PFSK-1 (cell line): ENCODE results near the gene RAB3IL1.

Experiments
- FOXP2 ChIP-seq: optimal IDR thresholded peaks from 2 replicates; pipeline ENCODE3; 2011; ENCODE audit warnings: borderline replicate concordance, control low read depth, inconsistent platforms; ENCODE audit not compliant: insufficient read depth; ENCODE audit errors: extremely low read length, extremely low read depth
- POLR2AphosphoS5 ChIP-seq: IDR thresholded peaks from 2 replicates; pipeline ENCODE4 v1.6.1; 2012; ENCODE audit warnings: low read depth, mild to moderate bottlenecking, control low read depth, low read length, moderate library complexity
- REST ChIP-seq, 2 experiments: IDR thresholded peaks; 2 replicates each; pipeline versions ENCODE4 v1.6.1 to v1.8.0; 2011 to 2012; ENCODE audit warnings: low read depth in 2 of 2, low read length in 2 of 2, control low read depth in 1 of 2, inconsistent platforms in 1 of 2, mild to moderate bottlenecking in 1 of 2, moderate library complexity in 1 of 2; ENCODE audit not compliant: insufficient read depth in 1 of 2
- SIN3A ChIP-seq: IDR thresholded peaks from 2 replicates; pipeline ENCODE4 v1.6.1; 2012; ENCODE audit warnings: mild to moderate bottlenecking, low read length, moderate library complexity, borderline replicate concordance; ENCODE audit not compliant: insufficient read depth
- TAF1 ChIP-seq: IDR thresholded peaks from 2 replicates; pipeline ENCODE4 v1.6.1; 2012; ENCODE audit warnings: low read length, control low read depth, borderline replicate concordance; ENCODE audit not compliant: insufficient read depth

Gene RAB3IL1

GRCh38 chr11:61908730-61909316, 8.5 kb downstream of the RAB3IL1 start:
- TF ChIP-seq FOXP2: no peak
- no peak for TF ChIP-seq REST (IDR thresholded peaks at IDR 0.05; ENCODE audit: insufficient read depth in 1 of 2, low read depth in 2 of 2, low read length in 2 of 2)
- TF ChIP-seq POLR2AphosphoS5: no peak
- no peak for TF ChIP-seq SIN3A
- TF ChIP-seq TAF1: no peak

GRCh38 chr11:61907871-61908729, 9.3 kb downstream of the RAB3IL1 start:
- TF ChIP-seq POLR2AphosphoS5 (no peak), SIN3A (no peak), TAF1 (no peak), REST (IDR thresholded peaks at IDR 0.05; ENCODE audit: insufficient read depth in 1 of 2, low read depth in 2 of 2, low read length in 2 of 2) (no peak), FOXP2 (no peak)

- TF ChIP-seq FOXP2: no peak
- no peak for TF ChIP-seq SIN3A
- no peak for TF ChIP-seq TAF1
- no peak for TF ChIP-seq REST (IDR thresholded peaks at IDR 0.05; ENCODE audit: insufficient read depth in 1 of 2, low read depth in 2 of 2, low read length in 2 of 2)
- no peak for TF ChIP-seq POLR2AphosphoS5
These were observed 10.1 kb downstream of the RAB3IL1 start for GRCh38 chr11:61907282-61907681.

GRCh38 chr11:61906522-61906909, 10.8 kb downstream of the RAB3IL1 start:
- TF ChIP-seq REST (IDR thresholded peaks at IDR 0.05; ENCODE audit: insufficient read depth in 1 of 2, low read depth in 2 of 2, low read length in 2 of 2) (no peak), TAF1 (no peak), FOXP2 (no peak)
